NB4 (cell line): ENCODE measurements around the gene RAB11FIP3.
A peak's percentile ranks its signal among the peaks of the same experiment; 100 is the strongest.

Source experiments
- CTCF ChIP-seq: IDR thresholded peaks from one replicate; pipeline ENCODE4 v1.5.1; 2012; ENCODE audit warnings: low read depth, low read length
- MYC ChIP-seq: IDR thresholded peaks from 2 replicates; pipeline ENCODE4 v1.6.1; 2011; ENCODE audit warnings: low read depth, low read length
- POLR2A ChIP-seq: IDR thresholded peaks from 2 replicates; pipeline ENCODE4 v1.6.1; 2011; ENCODE audit warnings: mild to moderate bottlenecking; ENCODE audit not compliant: insufficient read length; ENCODE audit errors: extremely low read depth

DNA sequence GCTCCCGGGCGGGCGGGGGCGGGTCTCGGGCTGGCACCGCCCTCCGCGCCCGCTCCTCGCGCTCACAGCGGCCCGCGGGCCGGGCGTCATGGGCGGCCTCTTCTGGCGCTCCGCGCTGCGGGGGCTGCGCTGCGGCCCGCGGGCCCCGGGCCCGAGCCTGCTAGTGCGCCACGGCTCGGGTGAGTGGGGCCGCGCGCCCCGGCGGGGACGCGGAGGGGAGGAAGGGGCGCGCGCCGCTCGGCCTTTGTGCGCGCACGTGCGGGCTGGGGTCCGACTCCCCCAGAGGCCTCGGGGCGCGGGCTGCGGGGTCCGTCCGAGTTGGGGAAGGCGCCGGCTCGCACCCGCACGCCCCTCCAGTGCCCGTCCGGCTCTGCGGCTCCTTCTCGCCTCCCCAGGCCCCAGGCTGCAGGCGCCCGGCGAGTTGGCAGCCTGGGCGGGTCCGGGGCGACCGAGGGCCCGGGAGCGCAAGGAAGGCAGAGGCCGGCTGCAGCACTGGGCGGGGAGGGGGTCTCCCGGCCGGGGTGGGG lies 28.3 kb upstream of the RAB11FIP3 start, which contains the start of gene NME4:
- TF ChIP-seq CTCF (no peak), POLR2A (peak; percentile 65), MYC (no peak)
